B cell (primary cell): ENCODE data around the gene ZNF646. TPM values are rescaled to one million over a fixed set of nuclear protein-coding genes. Genes with fewer than 3 reads are reported as not detected.

Experiments used
- ATAC-seq: fragments of 200-7000 bp; cut with Tn5 transposase; one replicate; pipeline ENCODE4 v1.10.0; 2021; ENCODE audit warnings: low read depth, mild to moderate bottlenecking, moderate number of reproducible peaks, moderate library complexity
- CTCF ChIA-PET: fragments of 350-600 bp; sonication (Branson Sonifier 250); formaldehyde crosslinking; loops from one replicate; lab custom pipeline; 2021; ENCODE audit warnings: antibody characterized with exemption, inconsistent platforms; lab: Charles Lee
- POLR2A ChIA-PET: fragments of 350-600 bp; sonication (Branson Sonifier 250); formaldehyde crosslinking; loops from one replicate; lab custom pipeline; 2021; ENCODE audit warnings: antibody characterized with exemption; lab: Charles Lee
- DNase-seq: peaks from one replicate; pipeline ENCODE4 v3.0.0; 2013
- H2AFZ ChIP-seq: 2 replicates; pipeline ENCODE4 v1.6.1; 2012; ENCODE audit warnings: mild to moderate bottlenecking, low read depth, low read length; ENCODE audit not compliant: insufficient read depth, poor library complexity, severe bottlenecking
- H3K27ac ChIP-seq, 2 donors: 1 replicate in 1 of 2; 2 replicates in 1 of 2; pipeline ENCODE4 v1.5.1; 2012 to 2013; ENCODE audit warnings: low read length in 2 of 2, mild to moderate bottlenecking in 2 of 2, moderate library complexity in 1 of 2
- H3K27me3 ChIP-seq, 4 experiments: fragments of 200-600 bp in 1 of 4; sonication (generic) in 1 of 4; replicated peaks in 1 of 4; 1 replicate in 2 of 4; 2 replicates in 2 of 4; pipeline versions ENCODE4 v1.6.1 to v1.7.0; 2013 to 2016; ENCODE audit warnings: low read length in 3 of 4, mild to moderate bottlenecking in 2 of 4, mixed read lengths in 1 of 4, moderate library complexity in 1 of 4; ENCODE audit not compliant: insufficient read depth in 4 of 4, control insufficient read depth in 3 of 4; ENCODE audit errors: control extremely low read depth in 1 of 4
- H3K36me3 ChIP-seq, 2 experiments: replicated peaks in 1 of 2; 1 replicate in 1 of 2; 2 replicates in 1 of 2; pipeline versions ENCODE4 v1.6.1 to v1.7.1; 2013; ENCODE audit warnings: low read length in 1 of 2; ENCODE audit not compliant: insufficient read depth in 2 of 2, control insufficient read depth in 1 of 2; ENCODE audit errors: control extremely low read depth in 1 of 2, extremely low read depth in 1 of 2
- H3K4me1 ChIP-seq, 2 donors: fragments of 200-600 bp in 1 of 2; sonication (generic) in 1 of 2; 1 replicate in 1 of 2; 2 replicates in 1 of 2; pipeline versions ENCODE4 v1.5.1 to v1.6.1; 2013 to 2017; ENCODE audit warnings: low read length in 2 of 2; ENCODE audit not compliant: control insufficient read depth in 2 of 2, insufficient read depth in 2 of 2
- H3K4me2 ChIP-seq: replicated peaks from 2 replicates; pipeline ENCODE3; 2012; ENCODE audit warnings: mild to moderate bottlenecking, low read depth, low read length; ENCODE audit not compliant: poor library complexity, severe bottlenecking
- H3K4me3 ChIP-seq, 5 experiments: fragments of 200-600 bp in 1 of 5; sonication (generic) in 1 of 5; 1 replicate in 3 of 5; 2 replicates in 2 of 5; pipeline versions ENCODE4 v1.5.1 to v1.7.0; 2011 to 2016; ENCODE audit warnings: low read length in 4 of 5, mild to moderate bottlenecking in 4 of 5, low read depth in 2 of 5, control low read depth in 1 of 5, moderate library complexity in 1 of 5; ENCODE audit not compliant: insufficient read depth in 1 of 5; ENCODE audit errors: control extremely low read depth in 1 of 5, extremely low read depth in 1 of 5
- H3K79me2 ChIP-seq: fragments of 200-600 bp; sonication (generic); one replicate; pipeline ENCODE4 v1.6.0; 2016; ENCODE audit warnings: low read length; ENCODE audit not compliant: control insufficient read depth, insufficient read depth
- H3K9ac ChIP-seq: fragments of 200-600 bp; sonication (generic); 2 replicates; pipeline ENCODE4 v1.6.1; 2017; ENCODE audit warnings: mild to moderate bottlenecking, low read length, moderate library complexity
- H3K9me3 ChIP-seq, 3 donors: one replicate each; pipeline versions ENCODE4 v1.6.1 to v1.7.1; 2013; ENCODE audit warnings: low read length in 2 of 3; ENCODE audit not compliant: control insufficient read depth in 2 of 3, insufficient read depth in 1 of 3; ENCODE audit errors: control extremely low read depth in 1 of 3
- H4K20me1 ChIP-seq: 2 replicates; pipeline ENCODE4 v1.6.0; 2012; ENCODE audit warnings: mild to moderate bottlenecking, low read length; ENCODE audit not compliant: insufficient read depth, control insufficient read depth, poor library complexity, severe bottlenecking
- H3K27ac Mint-ChIP-seq: one replicate; pipeline ENCODE4 v1.8.0; 2021; ENCODE audit warnings: mixed read lengths
- H3K27me3 Mint-ChIP-seq: one replicate; pipeline ENCODE4 v1.8.0; 2021; ENCODE audit warnings: mixed read lengths
- H3K4me1 Mint-ChIP-seq: one replicate; pipeline ENCODE4 v1.8.0; 2021; ENCODE audit warnings: mixed read lengths
- H3K4me3 Mint-ChIP-seq: one replicate; pipeline ENCODE4 v1.8.0; 2021; ENCODE audit warnings: mixed read lengths
- H3K9me3 Mint-ChIP-seq: one replicate; pipeline ENCODE4 v1.8.0; 2022; ENCODE audit warnings: mixed read lengths; ENCODE audit not compliant: insufficient read depth
- EZH2 ChIP-seq: IDR thresholded peaks from 2 replicates; pipeline ENCODE4 v1.6.1; 2012; ENCODE audit warnings: borderline replicate concordance, low read depth, mild to moderate bottlenecking, moderate library complexity, low read length; ENCODE audit not compliant: insufficient read depth, poor library complexity, severe bottlenecking
- WGBS: methylation state at CpG from one replicate; pipeline ENCODE4 v1.1.5; 2013; ENCODE audit warnings: missing lambda C conversion rate; ENCODE audit not compliant: insufficient coverage; 5-methylcytosine and 5-hydroxymethylcytosine counted together
- intact Hi-C: fragments of 100-400 bp; cut with micrococcal nuclease; formaldehyde crosslinking; loops from one replicate; pipeline ENCODE4 v1.10.0; 2022
- polyA plus RNA-seq: library from polyadenylated mRNA; depleted of rRNA; stranded (reverse); fragments of >200 nt; gene quantifications from 2 replicates; pipeline ENCODE4 v1.2.3, GENCODE V29; 2012
- total RNA-seq, 2 donors: library from RNA; stranded (reverse); fragments of 120-200 nt in 1 of 2; gene quantifications; 1 replicate in 1 of 2; 2 replicates in 1 of 2; pipeline versions ENCODE4 v1.2.3 to v1.2.4, GENCODE V29; 2013 to 2022
- TF ChIP-seq, protein P1 (sequence below): fragments of 200-600 bp; IDR thresholded peaks from one replicate; pipeline ENCODE4 v1.8.0; 2022; ENCODE audit warnings: antibody characterized with exemption, mild to moderate bottlenecking

Gene ZNF646
- total and polyA plus RNA-seq, 2 donors (not counting 1 experiment from before 2014, with no cell fraction given) = 14.7 to 45.9 TPM

DNA sequence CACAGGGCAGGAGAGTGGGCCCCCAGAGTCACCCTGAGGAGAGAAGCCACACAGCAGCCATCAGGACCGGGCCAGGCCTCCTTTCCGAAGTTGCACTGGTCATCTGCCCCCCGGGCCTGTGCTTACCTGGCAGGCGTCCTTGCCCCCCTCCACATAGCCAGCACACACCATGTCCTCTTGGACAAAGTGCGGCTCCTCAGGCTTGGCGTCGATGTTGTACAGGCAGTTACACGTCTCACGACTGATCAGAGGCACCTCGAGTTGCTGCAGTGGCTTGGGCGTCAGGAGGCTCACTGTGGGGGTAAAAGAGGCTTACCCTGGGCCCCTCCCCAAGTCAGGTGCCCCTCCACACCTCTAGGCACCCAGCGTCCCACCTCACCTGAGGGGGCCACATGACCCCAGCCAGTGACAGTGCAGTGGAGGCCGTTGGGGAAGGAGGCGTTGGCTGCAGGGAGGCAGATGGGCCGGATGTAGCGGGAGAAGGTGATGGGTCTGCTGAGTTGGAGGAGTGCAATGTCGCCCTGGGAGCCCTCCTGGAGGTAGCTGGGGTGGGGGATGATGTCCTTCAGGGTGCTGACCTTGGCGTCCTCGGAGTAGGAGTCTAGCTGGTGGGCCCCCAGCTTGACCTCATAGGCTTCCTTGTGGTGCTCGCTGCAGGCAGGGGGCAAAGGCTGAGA is 58.2 kb downstream of the ZNF646 start:
- intact Hi-C loops = no loop called here
- WGBS = 96% methylated on average over 12 of the region's 20 CpGs
- ChIA-PET CTCF (interaction anchor here (1.2 kb wide), 1 partner anchor 34 kb away, joined by 3 read pairs; no protein-coding TSS in a partner anchor), POLR2A (no interaction called here)
- H3K27me3 Mint-ChIP-seq = no peaks in the 10 kb centered on the region
- no peak overlapping the region for H3K9ac ChIP-seq
- no peaks in the 10 kb centered on the region for H3K9me3 Mint-ChIP-seq
- ATAC-seq = no peak
- H3K9me3 ChIP-seq = no peaks in the 10 kb centered on the region
- H3K4me1 Mint-ChIP-seq = no peaks in the 10 kb centered on the region
- H3K36me3 ChIP-seq = peaks cover 0 to 45% of the 10 kb centered on the region in 2 experiments
- no peaks in the 10 kb centered on the region for H4K20me1 ChIP-seq
- peaks cover 6% of the 10 kb centered on the region for H3K79me2 ChIP-seq
- DNase-seq = peak; percentile 24
- H3K4me2 ChIP-seq = no peak overlapping the region
- H3K4me3 Mint-ChIP-seq = no peak overlapping the region
- TF ChIP-seq EZH2 = no peak
- TF ChIP-seq, protein P1, sequence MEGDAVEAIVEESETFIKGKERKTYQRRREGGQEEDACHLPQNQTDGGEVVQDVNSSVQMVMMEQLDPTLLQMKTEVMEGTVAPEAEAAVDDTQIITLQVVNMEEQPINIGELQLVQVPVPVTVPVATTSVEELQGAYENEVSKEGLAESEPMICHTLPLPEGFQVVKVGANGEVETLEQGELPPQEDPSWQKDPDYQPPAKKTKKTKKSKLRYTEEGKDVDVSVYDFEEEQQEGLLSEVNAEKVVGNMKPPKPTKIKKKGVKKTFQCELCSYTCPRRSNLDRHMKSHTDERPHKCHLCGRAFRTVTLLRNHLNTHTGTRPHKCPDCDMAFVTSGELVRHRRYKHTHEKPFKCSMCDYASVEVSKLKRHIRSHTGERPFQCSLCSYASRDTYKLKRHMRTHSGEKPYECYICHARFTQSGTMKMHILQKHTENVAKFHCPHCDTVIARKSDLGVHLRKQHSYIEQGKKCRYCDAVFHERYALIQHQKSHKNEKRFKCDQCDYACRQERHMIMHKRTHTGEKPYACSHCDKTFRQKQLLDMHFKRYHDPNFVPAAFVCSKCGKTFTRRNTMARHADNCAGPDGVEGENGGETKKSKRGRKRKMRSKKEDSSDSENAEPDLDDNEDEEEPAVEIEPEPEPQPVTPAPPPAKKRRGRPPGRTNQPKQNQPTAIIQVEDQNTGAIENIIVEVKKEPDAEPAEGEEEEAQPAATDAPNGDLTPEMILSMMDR = no peak
- H3K4me3 ChIP-seq = no peak overlapping the region
- H3K27me3 ChIP-seq = no peaks in the 10 kb centered on the region
- no peak overlapping the region for H3K27ac Mint-ChIP-seq
- H3K4me1 ChIP-seq = no peaks in the 10 kb centered on the region
- H2AFZ ChIP-seq = no peak overlapping the region
- no peak overlapping the region for H3K27ac ChIP-seq

DNA sequence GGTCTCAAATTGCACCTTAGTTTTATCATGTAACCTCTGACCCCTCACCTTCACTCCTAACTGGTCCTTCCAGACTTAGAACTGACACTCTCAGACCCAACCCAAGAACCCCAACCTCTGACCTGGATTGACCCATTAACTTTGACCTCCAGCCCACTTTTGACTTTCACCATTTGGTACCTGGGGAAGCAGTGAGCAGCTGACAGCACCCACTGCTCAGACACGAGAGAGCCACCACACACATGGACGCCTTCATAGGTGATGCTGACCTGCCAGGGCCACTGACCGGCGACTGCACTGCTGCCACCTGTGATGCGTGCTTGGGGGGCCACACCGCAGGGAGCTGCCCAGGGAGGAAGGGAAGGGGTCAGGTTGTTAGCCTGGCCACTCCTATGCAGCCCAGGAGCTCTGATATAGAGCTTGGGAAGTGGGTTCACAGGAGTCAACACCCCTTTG is 58.9 kb downstream of the ZNF646 start:
- Mint-ChIP-seq H3K9me3 (no peaks in the 10 kb centered on the region), H3K27ac (no peak overlapping the region), H3K27me3 (no peaks in the 10 kb centered on the region), H3K4me1 (no peaks in the 10 kb centered on the region), H3K4me3 (no peak overlapping the region)
- H2AFZ ChIP-seq = no peak overlapping the region
- no peak overlapping the region for H3K4me3 ChIP-seq
- DNase-seq (no peak), ATAC-seq (no peak)
- no peak overlapping the region for H3K27ac ChIP-seq
- no peaks in the 10 kb centered on the region for H4K20me1 ChIP-seq
- no peaks in the 10 kb centered on the region for H3K9me3 ChIP-seq
- H3K4me2 ChIP-seq = no peak overlapping the region
- peaks cover 0 to 39% of the 10 kb centered on the region in 2 experiments for H3K36me3 ChIP-seq
- H3K27me3 ChIP-seq = no peaks in the 10 kb centered on the region
- ChIA-PET CTCF (no interaction called here), POLR2A (no interaction called here)
- WGBS = 95% methylated on average over 6 of the region's 6 CpGs
- intact Hi-C loops = no loop called here
- no peaks in the 10 kb centered on the region for H3K79me2 ChIP-seq
- no peak overlapping the region for H3K9ac ChIP-seq
- TF ChIP-seq EZH2 = no peak
- TF ChIP-seq, protein P1 = no peak
- H3K4me1 ChIP-seq = no peaks in the 10 kb centered on the region

Other genes starting within 250 kb of the ZNF646 start
- gene BCL7C, start 180.3 kb upstream of the ZNF646 start, total RNA-seq = 30.5 and 31.6 TPM in 2 replicates
- 14.9 and 17.1 TPM in 2 replicates for gene BCL7C, start 180.3 kb upstream of the ZNF646 start, polyA plus RNA-seq
- gene CTF1, start 177.8 kb upstream of the ZNF646 start, total RNA-seq = 0.81 and 1.0 TPM in 2 replicates
- gene CTF1, start 177.8 kb upstream of the ZNF646 start, polyA plus RNA-seq = 0.78 and 0.99 TPM in 2 replicates
- gene FBXL19, start 150.8 kb upstream of the ZNF646 start, total RNA-seq = 25.0 and 29.5 TPM in 2 replicates
- gene FBXL19, start 150.8 kb upstream of the ZNF646 start, polyA plus RNA-seq = 9.0 and 12.9 TPM in 2 replicates
- 51.8 and 55.8 TPM in 2 replicates for gene ORAI3, start 125.4 kb upstream of the ZNF646 start, total RNA-seq
- 24.2 and 32.2 TPM in 2 replicates for gene ORAI3, start 125.4 kb upstream of the ZNF646 start, polyA plus RNA-seq
- gene SETD1A, start 116.7 kb upstream of the ZNF646 start, total RNA-seq = 37.2 and 39.5 TPM in 2 replicates
- gene SETD1A, start 116.7 kb upstream of the ZNF646 start, polyA plus RNA-seq = 11.5 and 12.4 TPM in 2 replicates
- 1.0 and 1.2 TPM in 2 replicates for gene HSD3B7, start 89.2 kb upstream of the ZNF646 start, total RNA-seq
- 0.65 and 0.89 TPM in 2 replicates for gene HSD3B7, start 89.2 kb upstream of the ZNF646 start, polyA plus RNA-seq
- 2.2 and 2.7 TPM in 2 replicates for gene STX1B, start 63.8 kb upstream of the ZNF646 start, total RNA-seq
- gene STX1B, start 63.8 kb upstream of the ZNF646 start, polyA plus RNA-seq = 1.8 and 2.1 TPM in 2 replicates
- gene STX4, start 40.9 kb upstream of the ZNF646 start, total RNA-seq = 111 and 120 TPM in 2 replicates
- 133 and 159 TPM in 2 replicates for gene STX4, start 40.9 kb upstream of the ZNF646 start, polyA plus RNA-seq
- gene ZNF668, start 182 bp upstream of the ZNF646 start, total RNA-seq = 11.1 and 12.0 TPM in 2 replicates
- gene ZNF668, start 182 bp upstream of the ZNF646 start, polyA plus RNA-seq = 5.1 and 5.8 TPM in 2 replicates
- 10.7 and 10.8 TPM in 2 replicates for gene PRSS53, start 14.5 kb downstream of the ZNF646 start, total RNA-seq
- 10.1 and 11.6 TPM in 2 replicates for gene PRSS53, start 14.5 kb downstream of the ZNF646 start, polyA plus RNA-seq
- 36.8 and 45.7 TPM in 2 replicates for gene VKORC1, start 20.4 kb downstream of the ZNF646 start, total RNA-seq
- 22.3 and 31.8 TPM in 2 replicates for gene VKORC1, start 20.4 kb downstream of the ZNF646 start, polyA plus RNA-seq
- 24.7 and 29.7 TPM in 2 replicates for gene BCKDK, start 34.0 kb downstream of the ZNF646 start, total RNA-seq
- 20.0 and 27.6 TPM in 2 replicates for gene BCKDK, start 34.0 kb downstream of the ZNF646 start, polyA plus RNA-seq
- 100.0 and 102 TPM in 2 replicates for gene KAT8, start 43.2 kb downstream of the ZNF646 start, total RNA-seq
- 102 TPM in 2 replicates for gene KAT8, start 43.2 kb downstream of the ZNF646 start, polyA plus RNA-seq
- gene PRSS8, start 61.3 kb downstream of the ZNF646 start, total RNA-seq = not detected in 2 replicates
- gene PRSS8, start 61.3 kb downstream of the ZNF646 start, polyA plus RNA-seq = not detected in 2 replicates
- gene PRSS36, start 75.6 kb downstream of the ZNF646 start, total RNA-seq = 1.6 TPM in 1 of 2 replicates, not detected in the other
- 0.20 and 1.0 TPM in 2 replicates for gene PRSS36, start 75.6 kb downstream of the ZNF646 start, polyA plus RNA-seq
- gene FUS, start 105.7 kb downstream of the ZNF646 start, total RNA-seq = 585 and 597 TPM in 2 replicates
- gene FUS, start 105.7 kb downstream of the ZNF646 start, polyA plus RNA-seq = 181 and 386 TPM in 2 replicates
- gene PYCARD, start 128.3 kb downstream of the ZNF646 start, total RNA-seq = 31.8 and 35.7 TPM in 2 replicates
- 36.3 and 72.0 TPM in 2 replicates for gene PYCARD, start 128.3 kb downstream of the ZNF646 start, polyA plus RNA-seq
- 0.02 and 0.05 TPM in 2 replicates for gene TRIM72, start 139.7 kb downstream of the ZNF646 start, total RNA-seq
- 0.03 and 0.09 TPM in 2 replicates for gene TRIM72, start 139.7 kb downstream of the ZNF646 start, polyA plus RNA-seq
- not detected in 2 replicates for gene PYDC1, start 142.7 kb downstream of the ZNF646 start, total RNA-seq
- not detected in 2 replicates for gene PYDC1, start 142.7 kb downstream of the ZNF646 start, polyA plus RNA-seq
- 28.4 and 34.3 TPM in 2 replicates for gene ITGAM, start 185.6 kb downstream of the ZNF646 start, total RNA-seq
- gene ITGAM, start 185.6 kb downstream of the ZNF646 start, polyA plus RNA-seq = 32.9 and 66.3 TPM in 2 replicates